Activated T-cell treated with anti-CD3 and anti-CD28 coated beads, Interleukin-2, amount 50 U/mL, for 72 hours (primary cell): ENCODE data around the gene CD28. TPM values are rescaled to one million over a fixed set of nuclear protein-coding genes. Genes with fewer than 3 reads are reported as not detected.
"Not testable (repeated sequence)": the region's sequence is repeated elsewhere in the genome, so short reads cannot be mapped to it uniquely, and the experiment has no call there.

Experiments used
- ATAC-seq, 2 donors: fragments of 150-1000 bp; cut with Tn5 transposase; replicated peaks in 1 of 2; 2 replicates each; pipeline ENCODE4 v1.10.0; 2021; ENCODE audit warnings: moderate library complexity in 2 of 2, mild to moderate bottlenecking in 1 of 2
- DNase-seq, 2 donors: peaks; one replicate each; pipeline ENCODE4 v3.0.0; 2021 to 2022; ENCODE audit warnings: mixed read lengths in 1 of 2
- H3K27ac Mint-ChIP-seq: one replicate; pipeline ENCODE4 v1.8.0; 2022; ENCODE audit warnings: mild to moderate bottlenecking, moderate library complexity, mixed read lengths
- H3K27me3 Mint-ChIP-seq: one replicate; pipeline ENCODE4 v1.8.0; 2022; ENCODE audit warnings: low read depth, mixed read lengths
- H3K36me3 Mint-ChIP-seq, 2 donors: one replicate each; pipeline ENCODE4 v1.8.0; 2022; ENCODE audit warnings: mixed read lengths in 2 of 2, mild to moderate bottlenecking in 1 of 2; ENCODE audit not compliant: insufficient read depth in 2 of 2
- H3K4me1 Mint-ChIP-seq: one replicate; pipeline ENCODE4 v1.8.0; 2022; ENCODE audit warnings: low read depth, mixed read lengths
- H3K4me3 Mint-ChIP-seq, 2 donors: one replicate each; pipeline ENCODE4 v1.8.0; 2022; ENCODE audit warnings: mild to moderate bottlenecking in 2 of 2, mixed read lengths in 2 of 2, moderate library complexity in 2 of 2
- H3K9me3 Mint-ChIP-seq, 2 donors: one replicate each; pipeline ENCODE4 v1.8.0; 2022; ENCODE audit warnings: mixed read lengths in 2 of 2
- total RNA-seq, 2 donors: library from RNA; stranded (reverse); gene quantifications; one replicate each; pipeline ENCODE4 v1.2.3, GENCODE V29; 2022

Gene CD28
- total RNA-seq, 2 donors from 2014 or later, result 177 to 206 TPM

DNA sequence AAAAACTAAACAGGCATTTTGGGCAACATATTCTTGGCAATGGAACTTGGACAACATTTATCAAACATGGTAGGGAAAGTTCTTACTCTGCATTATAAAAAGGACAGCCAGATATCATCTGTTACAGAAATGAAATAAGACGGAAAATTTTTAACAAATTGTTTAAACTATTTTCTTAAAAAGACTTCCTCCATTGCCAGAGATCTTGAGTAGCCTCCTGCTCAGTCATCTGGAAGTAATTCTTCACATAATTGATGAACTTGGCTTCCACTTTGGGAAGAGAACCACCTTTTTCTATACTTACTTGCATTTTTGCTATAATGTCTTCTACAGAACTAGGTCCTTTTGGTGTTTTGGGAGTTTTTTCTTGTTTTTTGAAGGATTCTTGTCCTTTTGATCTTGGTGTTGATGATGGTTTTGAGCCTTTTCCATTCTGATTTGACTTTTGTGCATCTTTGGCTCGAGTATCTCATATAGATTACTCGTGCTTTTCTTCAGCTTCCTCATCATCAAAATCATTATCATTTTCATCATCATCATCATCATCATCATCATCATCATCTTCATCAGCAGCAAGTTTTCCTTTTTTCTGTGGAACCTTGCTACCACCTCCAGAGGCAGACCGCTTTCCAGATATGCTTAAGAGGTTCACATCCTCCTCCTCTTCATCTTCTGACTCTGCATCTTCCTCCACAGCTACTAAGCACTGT lies 66.2 kb downstream of the CD28 start:
- Mint-ChIP-seq H3K9me3 (peaks cover 4 to 6% of the 10 kb centered on the region in 2 donors), H3K27me3 (no peaks in the 10 kb centered on the region), H3K4me3 (no peak overlapping the region), H3K4me1 (peaks cover 38% of the 10 kb centered on the region), H3K27ac (no peak overlapping the region), H3K36me3 (peaks cover 9 to 30% of the 10 kb centered on the region in 2 donors)
- ATAC-seq, result no peak
- DNase-seq, result no peak

DNA sequence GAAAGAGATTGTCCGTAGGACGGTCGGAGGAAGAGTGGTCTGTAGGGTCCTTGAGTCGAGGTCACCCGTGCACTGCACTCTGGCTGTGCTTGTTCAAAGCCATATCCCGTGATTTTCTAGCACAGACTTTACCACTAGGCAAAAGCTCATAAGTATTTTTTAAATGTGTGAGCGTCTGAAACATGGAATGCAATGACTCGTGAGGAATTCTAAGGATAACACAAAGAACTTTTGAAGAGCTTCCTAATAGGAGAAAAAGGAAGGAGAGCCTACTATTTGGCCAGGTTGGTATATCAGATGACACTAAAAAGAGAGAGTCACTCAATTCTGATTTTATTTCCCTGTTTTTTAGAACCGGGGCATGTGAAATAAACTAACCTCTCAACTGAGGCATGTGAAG lies 68.3 kb downstream of the CD28 start:
- ATAC-seq (no peak), DNase-seq (no peak)
- Mint-ChIP-seq H3K4me1 (peaks cover 45% of the 10 kb centered on the region), H3K36me3 (peaks cover 5 to 21% of the 10 kb centered on the region in 2 donors), H3K27me3 (no peaks in the 10 kb centered on the region), H3K9me3 (peaks cover 2 to 7% of the 10 kb centered on the region in 2 donors), H3K4me3 (no peak overlapping the region), H3K27ac (no peak overlapping the region)

DNA sequence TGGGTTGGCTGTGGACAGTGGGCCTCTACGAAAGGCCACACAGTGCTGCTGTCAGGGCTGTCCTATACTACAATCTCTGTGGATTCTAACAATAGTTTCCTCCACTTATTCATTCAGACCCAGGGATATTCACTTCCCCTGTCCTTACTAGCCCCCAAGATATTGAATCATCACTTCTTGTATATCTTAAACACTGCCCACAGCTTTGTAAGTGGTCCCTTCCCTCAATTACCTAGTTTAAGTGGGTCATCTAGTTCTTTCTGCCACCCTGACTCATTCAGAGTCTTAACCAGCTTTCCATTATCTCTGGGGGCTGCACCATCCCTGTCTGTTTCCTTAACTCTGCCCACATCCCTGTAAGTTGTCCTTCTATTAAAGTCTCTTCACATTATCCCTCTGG lies 69.2 kb downstream of the CD28 start:
- Mint-ChIP-seq H3K36me3 (peaks cover 4 to 17% of the 10 kb centered on the region in 2 donors), H3K27ac (no peak overlapping the region), H3K9me3 (peaks cover 3 to 7% of the 10 kb centered on the region in 2 donors), H3K4me1 (peaks cover 55% of the 10 kb centered on the region), H3K4me3 (no peak overlapping the region), H3K27me3 (no peaks in the 10 kb centered on the region)
- ATAC-seq, result peak in 1 of 2 donors; percentile 44
- no peak for DNase-seq

- Mint-ChIP-seq H3K27ac (peak overlapping the region; percentile 69), H3K9me3 (peaks cover 3 to 7% of the 10 kb centered on the region in 2 donors)
Observed at GRCh38 chr2:203777030-203777429, 70.6 kb downstream of the CD28 start.

GRCh38 chr2:203779477-203780073 lies 73.1 kb downstream of the CD28 start:
- DNase-seq, H3K27me3 Mint-ChIP-seq, H3K4me3 Mint-ChIP-seq, H3K36me3 Mint-ChIP-seq, H3K27ac Mint-ChIP-seq, H3K9me3 Mint-ChIP-seq: not testable (repeated sequence)
- peaks cover 68% of the 10 kb centered on the region for H3K4me1 Mint-ChIP-seq
- peak in 1 of 2 donors; percentile 45 for ATAC-seq

More at GRCh38 chr2:203777030-203777429, 70.6 kb downstream of the CD28 start:
- H3K4me1 Mint-ChIP-seq, result peaks cover 60% of the 10 kb centered on the region
- H3K27me3 Mint-ChIP-seq, result no peaks in the 10 kb centered on the region
- ATAC-seq (no peak), DNase-seq (no peak)
- H3K4me3 Mint-ChIP-seq, result no peak overlapping the region
- peaks cover 2 to 13% of the 10 kb centered on the region in 2 donors for H3K36me3 Mint-ChIP-seq

DNA sequence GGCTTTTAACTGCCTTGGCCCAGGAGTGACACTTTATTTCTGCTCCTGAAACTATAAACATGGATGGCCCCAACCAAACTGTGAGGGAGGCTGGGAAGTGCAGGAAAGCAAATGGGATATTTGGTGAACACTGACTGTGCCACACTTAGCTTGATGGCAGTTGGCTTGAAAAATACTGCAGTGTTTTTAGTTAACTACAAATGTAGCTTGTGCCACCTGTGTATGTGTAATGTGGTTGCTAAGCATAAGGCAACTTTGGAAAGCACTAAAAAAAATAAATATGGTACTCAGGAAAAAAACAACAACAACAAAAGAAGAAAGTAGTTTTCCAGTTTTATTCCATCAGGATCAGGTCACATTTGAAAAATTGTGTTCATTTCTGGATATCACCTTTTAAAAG lies 73.8 kb downstream of the CD28 start:
- ATAC-seq (no peak), DNase-seq (no peak)
- Mint-ChIP-seq H3K9me3 (peaks cover 3 to 7% of the 10 kb centered on the region in 2 donors), H3K27ac (no peak overlapping the region), H3K4me1 (peaks cover 72% of the 10 kb centered on the region), H3K27me3 (no peaks in the 10 kb centered on the region), H3K36me3 (peaks cover 2 to 10% of the 10 kb centered on the region in 2 donors), H3K4me3 (no peak overlapping the region)

GRCh38 chr2:203781151-203781550 lies 74.7 kb downstream of the CD28 start:
- H3K9me3 Mint-ChIP-seq, result peaks cover 3 to 7% of the 10 kb centered on the region in 2 donors
- no peak overlapping the region for H3K27ac Mint-ChIP-seq
- no peak overlapping the region for H3K4me3 Mint-ChIP-seq
- ATAC-seq (no peak), DNase-seq (no peak)
- H3K4me1 Mint-ChIP-seq, result peaks cover 64% of the 10 kb centered on the region
- H3K27me3 Mint-ChIP-seq, result no peaks in the 10 kb centered on the region
- H3K36me3 Mint-ChIP-seq, result peaks cover 2 to 10% of the 10 kb centered on the region in 2 donors

- DNase-seq (peak; percentile 73 to 78), ATAC-seq (peak; percentile 94 to 95)
- H3K27ac Mint-ChIP-seq, result peak overlapping the region; percentile 56
- no peaks in the 10 kb centered on the region for H3K27me3 Mint-ChIP-seq
- peak overlapping the region; percentile 58 to 61 for H3K4me3 Mint-ChIP-seq
- H3K36me3 Mint-ChIP-seq, result peaks cover 2 to 9% of the 10 kb centered on the region in 2 donors
- H3K4me1 Mint-ChIP-seq, result peaks cover 75% of the 10 kb centered on the region
- peaks cover 3 to 7% of the 10 kb centered on the region in 2 donors for H3K9me3 Mint-ChIP-seq
Observed at GRCh38 chr2:203782262-203782976, 76.0 kb downstream of the CD28 start.

- H3K4me1 Mint-ChIP-seq, result peaks cover 81% of the 10 kb centered on the region
- no peak for DNase-seq
- H3K36me3 Mint-ChIP-seq, result peaks cover 2 to 9% of the 10 kb centered on the region in 2 donors
- H3K27me3 Mint-ChIP-seq, result no peaks in the 10 kb centered on the region
- peak overlapping the region; percentile 56 for H3K27ac Mint-ChIP-seq
- no peak for ATAC-seq
- peak overlapping the region in 1 of 2 donors; percentile 22 for H3K4me3 Mint-ChIP-seq
- H3K9me3 Mint-ChIP-seq, result peaks cover 3 to 7% of the 10 kb centered on the region in 2 donors
Observed at GRCh38 chr2:203783496-203784203, 77.2 kb downstream of the CD28 start.

DNA sequence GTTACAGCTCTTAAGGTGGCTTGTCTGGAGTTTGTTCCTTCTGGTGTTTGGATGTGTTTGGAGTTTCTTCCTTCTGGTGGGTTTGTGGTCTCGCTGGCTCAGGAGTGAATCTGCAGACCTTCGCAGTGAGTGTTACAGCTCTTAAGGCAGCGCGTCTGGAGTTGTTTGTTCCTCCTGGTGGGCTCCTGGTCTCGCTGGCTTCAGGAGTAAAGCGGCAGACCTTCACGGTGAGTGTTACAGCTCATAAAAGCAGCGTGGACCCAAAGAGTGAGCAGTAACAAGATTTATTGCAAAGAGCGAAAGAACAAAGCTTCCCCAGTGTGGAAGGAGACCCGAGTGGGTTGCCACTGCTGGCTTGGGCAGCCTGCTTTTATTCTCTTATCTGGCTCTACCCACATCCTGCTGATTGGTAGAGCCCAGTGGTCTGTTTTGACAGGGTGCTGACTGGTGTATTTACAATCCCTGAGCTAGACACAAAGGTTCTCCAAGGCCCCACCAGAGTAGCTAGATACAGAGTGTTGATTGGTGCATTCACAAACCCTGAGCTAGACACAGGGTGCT lies 78.4 kb downstream of the CD28 start:
- H3K4me3 Mint-ChIP-seq, result peak overlapping the region; percentile 43 to 63
- H3K4me1 Mint-ChIP-seq, result peaks cover 70% of the 10 kb centered on the region
- not testable (repeated sequence) for ATAC-seq, H3K36me3 Mint-ChIP-seq, DNase-seq, H3K9me3 Mint-ChIP-seq, H3K27me3 Mint-ChIP-seq, H3K27ac Mint-ChIP-seq

GRCh38 chr2:203785391-203786110 lies 79.1 kb downstream of the CD28 start:
- not testable (repeated sequence) for H3K9me3 Mint-ChIP-seq, H3K4me3 Mint-ChIP-seq, H3K27me3 Mint-ChIP-seq, H3K27ac Mint-ChIP-seq, DNase-seq, H3K36me3 Mint-ChIP-seq, ATAC-seq
- H3K4me1 Mint-ChIP-seq, result peaks cover 62% of the 10 kb centered on the region
